GM19023 (cell line): ENCODE results near the gene SPATA13.
"Not testable (repeated sequence)": the region's sequence is repeated elsewhere in the genome, so short reads cannot be mapped to it uniquely, and the experiment has no call there.

Experiments
- ATAC-seq: cut with Tn5 transposase; IDR thresholded peaks from one replicate; pipeline ENCODE4 v1.9.1; 2021; ENCODE audit warnings: mild to moderate bottlenecking, moderate library complexity; ENCODE audit not compliant: unreplicated experiment

Gene SPATA13

GRCh38 chr13:24194447-24194846 lies 33.9 kb downstream of the SPATA13 start:
- ATAC-seq = no peak

- no peak for ATAC-seq
These were observed 35.1 kb downstream of the SPATA13 start for GRCh38 chr13:24195626-24196025.

GRCh38 chr13:24196593-24197197 lies 36.2 kb downstream of the SPATA13 start:
- ATAC-seq = no peak

- no peak for ATAC-seq
These were observed 38.5 kb downstream of the SPATA13 start for GRCh38 chr13:24199016-24199415.

- ATAC-seq = no peak
These were observed 41.7 kb downstream of the SPATA13 start for GRCh38 chr13:24202215-24202614.

- ATAC-seq = no peak
These were observed 42.8 kb downstream of the SPATA13 start for GRCh38 chr13:24203273-24203672.

GRCh38 chr13:24203811-24204210 lies 43.3 kb downstream of the SPATA13 start:
- peak; percentile 60 for ATAC-seq

- ATAC-seq = not testable (repeated sequence)
These were observed 44.6 kb downstream of the SPATA13 start for GRCh38 chr13:24205076-24205475.

GRCh38 chr13:24207841-24208667 lies 47.5 kb downstream of the SPATA13 start:
- ATAC-seq = no peak

GRCh38 chr13:24209138-24209537 lies 48.6 kb downstream of the SPATA13 start:
- no peak for ATAC-seq

GRCh38 chr13:24212254-24212653 lies 51.7 kb downstream of the SPATA13 start:
- no peak for ATAC-seq

- no peak for ATAC-seq
These were observed 52.2 kb downstream of the SPATA13 start for GRCh38 chr13:24212674-24213073.

GRCh38 chr13:24213932-24214331 lies 53.4 kb downstream of the SPATA13 start:
- ATAC-seq = no peak

- no peak for ATAC-seq
These were observed 54.0 kb downstream of the SPATA13 start for GRCh38 chr13:24214528-24214927.

GRCh38 chr13:24215126-24215525 lies 54.6 kb downstream of the SPATA13 start:
- ATAC-seq = peak; percentile 53

GRCh38 chr13:24215732-24216131 lies 55.2 kb downstream of the SPATA13 start:
- ATAC-seq = no peak

- no peak for ATAC-seq
These were observed 55.7 kb downstream of the SPATA13 start for GRCh38 chr13:24216176-24216575.

GRCh38 chr13:24216779-24217178 lies 56.3 kb downstream of the SPATA13 start:
- ATAC-seq = not testable (repeated sequence)

GRCh38 chr13:24217601-24218281 lies 57.2 kb downstream of the SPATA13 start:
- ATAC-seq = peak; percentile 57

GRCh38 chr13:24218338-24218737 lies 57.8 kb downstream of the SPATA13 start:
- no peak for ATAC-seq

GRCh38 chr13:24218977-24219376 lies 58.5 kb downstream of the SPATA13 start:
- no peak for ATAC-seq
